IMR-90 (cell line): Measurements from ENCODE around the gene SIRT7. TPM values are rescaled to one million over a fixed set of nuclear protein-coding genes. Genes with fewer than 3 reads are reported as not detected.

Source experiments
- ATAC-seq: fragments of 200-7000 bp; cut with Tn5 transposase; 2 replicates; pipeline ENCODE4 v1.9.1; 2020; ENCODE audit warnings: low read depth, mild to moderate bottlenecking, moderate library complexity
- BruUV-seq: library from RNA; stranded (reverse); fragments of 400-500 nt; replicated peaks from 2 replicates; lab custom pipeline; 2021; lab: Mats Ljungman, UMichigan
- CTCF ChIA-PET: fragments of 300-600 bp; formaldehyde crosslinking; extraction: SDS; loops from one replicate; lab custom pipeline; 2021; ENCODE audit warnings: antibody characterized with exemption; lab: Yijun Ruan, JAX
- POLR2A ChIA-PET: fragments of 300-600 bp; sonication (Branson Sonifier 250); formaldehyde crosslinking; loops from one replicate; lab custom pipeline; 2022; ENCODE audit warnings: antibody characterized with exemption; ENCODE audit not compliant: unreplicated experiment; lab: Charles Lee
- DNase-seq: peaks from one replicate; pipeline ENCODE4 v3.0.0; 2013
- H2AFZ ChIP-seq: replicated peaks from 2 replicates; pipeline ENCODE3; 2013; ENCODE audit warnings: low read length, mild to moderate bottlenecking; ENCODE audit not compliant: poor library complexity
- H2AK5ac ChIP-seq: 2 replicates; pipeline ENCODE4 v1.6.1; 2013; ENCODE audit warnings: low read depth, low read length, inconsistent platforms
- H2AK9ac ChIP-seq: replicated peaks from 2 replicates; pipeline ENCODE3; 2013; ENCODE audit warnings: mild to moderate bottlenecking, low read depth, low read length, moderate library complexity; ENCODE audit not compliant: poor library complexity
- H2BK120ac ChIP-seq: 2 replicates; pipeline ENCODE4 v1.6.1; 2013; ENCODE audit warnings: low read depth, low read length, inconsistent platforms
- H2BK15ac ChIP-seq: 3 replicates; pipeline ENCODE4 v1.6.1; 2013; ENCODE audit warnings: low read depth, low read length, inconsistent platforms
- H2BK20ac ChIP-seq: 2 replicates; pipeline ENCODE4 v1.6.1; 2013; ENCODE audit warnings: low read depth, mild to moderate bottlenecking, inconsistent platforms, low read length, moderate library complexity
- H2BK5ac ChIP-seq: 2 replicates; pipeline ENCODE4 v1.6.1; 2013; ENCODE audit warnings: mild to moderate bottlenecking, low read depth, low read length, inconsistent platforms; ENCODE audit not compliant: poor library complexity, severe bottlenecking
- H3K14ac ChIP-seq: replicated peaks from 2 replicates; pipeline ENCODE4 v1.6.1; 2013; ENCODE audit warnings: low read depth, low read length, inconsistent platforms
- H3K18ac ChIP-seq: 2 replicates; pipeline ENCODE4 v1.6.1; 2013; ENCODE audit warnings: low read depth, low read length, control low read depth
- H3K23ac ChIP-seq: 2 replicates; pipeline ENCODE4 v1.6.1; 2013; ENCODE audit warnings: low read depth, low read length, inconsistent platforms
- H3K27ac ChIP-seq: 2 replicates; pipeline ENCODE4 v1.5.1; 2013; ENCODE audit warnings: mild to moderate bottlenecking, control low read depth, low read length; ENCODE audit not compliant: insufficient read depth
- H3K27me3 ChIP-seq: 2 replicates; pipeline ENCODE4 v1.6.1; 2013; ENCODE audit warnings: low read length; ENCODE audit not compliant: control insufficient read depth, insufficient read depth
- H3K36me3 ChIP-seq: 2 replicates; pipeline ENCODE4 v1.6.1; 2013; ENCODE audit warnings: low read length, mixed read lengths; ENCODE audit not compliant: control insufficient read depth, insufficient read depth
- H3K4ac ChIP-seq: 2 replicates; pipeline ENCODE4 v1.6.1; 2013; ENCODE audit warnings: low read depth, low read length, inconsistent platforms
- H3K4me1 ChIP-seq: 2 replicates; pipeline ENCODE4 v1.6.1; 2013; ENCODE audit warnings: low read length, mixed read lengths; ENCODE audit not compliant: control insufficient read depth, insufficient read depth
- H3K4me2 ChIP-seq: 2 replicates; pipeline ENCODE4 v1.6.1; 2013; ENCODE audit warnings: low read depth, mild to moderate bottlenecking, control low read depth, low read length, moderate library complexity
- H3K4me3 ChIP-seq: 2 replicates; pipeline ENCODE4 v1.5.1; 2013; ENCODE audit warnings: low read depth, mild to moderate bottlenecking, control low read depth, low read length, moderate library complexity; ENCODE audit not compliant: insufficient read depth
- H3K56ac ChIP-seq: 2 replicates; pipeline ENCODE4 v1.6.1; 2013; ENCODE audit warnings: low read length, inconsistent platforms; ENCODE audit not compliant: insufficient read depth; ENCODE audit errors: extremely low read depth
- H3K79me1 ChIP-seq, 2 experiments: 2 replicates each; pipeline ENCODE4 v1.6.1; 2013; ENCODE audit warnings: low read length in 2 of 2, inconsistent platforms in 1 of 2, low read depth in 1 of 2
- H3K9ac ChIP-seq: 2 replicates; pipeline ENCODE4 v1.6.1; 2013; ENCODE audit warnings: low read depth, low read length, control low read depth
- H3K9me1 ChIP-seq: 2 replicates; pipeline ENCODE4 v1.6.1; 2013; ENCODE audit warnings: low read length, inconsistent platforms; ENCODE audit not compliant: insufficient read depth
- H3K9me3 ChIP-seq: 2 replicates; pipeline ENCODE4 v1.6.1; 2013; ENCODE audit warnings: low read length; ENCODE audit not compliant: control insufficient read depth, insufficient read depth
- H4K20me1 ChIP-seq: 2 replicates; pipeline ENCODE4 v1.6.1; 2013; ENCODE audit warnings: low read length, inconsistent platforms; ENCODE audit not compliant: insufficient read depth
- H4K5ac ChIP-seq: 2 replicates; pipeline ENCODE4 v1.6.1; 2013; ENCODE audit warnings: mild to moderate bottlenecking, low read depth, low read length, control low read depth
- H4K8ac ChIP-seq, 2 experiments: 2 replicates each; pipeline ENCODE4 v1.6.1; 2013; ENCODE audit warnings: low read depth in 2 of 2, low read length in 2 of 2, control low read depth in 1 of 2, inconsistent platforms in 1 of 2
- H4K91ac ChIP-seq: 2 replicates; pipeline ENCODE4 v1.6.1; 2013; ENCODE audit warnings: low read depth, low read length, inconsistent platforms; ENCODE audit not compliant: insufficient read depth
- CEBPB ChIP-seq: IDR thresholded peaks from 2 replicates; pipeline ENCODE4 v1.6.1; 2012; ENCODE audit warnings: low read depth, low read length, improper control_type of control experiment
- FOS ChIP-seq: fragments of 150-350 bp; IDR thresholded peaks from 2 replicates; pipeline ENCODE4 v1.6.1; 2016; ENCODE audit warnings: low read depth, low read length
- MXI1 ChIP-seq: IDR thresholded peaks from 2 replicates; pipeline ENCODE4 v1.6.1; 2012; ENCODE audit warnings: low read depth, mild to moderate bottlenecking, low read length, moderate library complexity, borderline replicate concordance
- POLR2A ChIP-seq: IDR thresholded peaks from 2 replicates; pipeline ENCODE4 v1.6.1; 2012; ENCODE audit warnings: mild to moderate bottlenecking, low read depth, low read length
- RCOR1 ChIP-seq: IDR thresholded peaks from 2 replicates; pipeline ENCODE4 v1.6.1; 2012; ENCODE audit warnings: mild to moderate bottlenecking, low read length, improper control_type of control experiment; ENCODE audit not compliant: insufficient replicate concordance
- RFX5 ChIP-seq: IDR thresholded peaks from 2 replicates; pipeline ENCODE4 v1.8.0; 2012; ENCODE audit warnings: low read depth, mild to moderate bottlenecking, low read length, moderate library complexity
- WGBS, 2 experiments: methylation state at CpG; one replicate each; pipeline versions ENCODE4 v1.1.5 to v1.1.7; 2013; ENCODE audit warnings: missing lambda C conversion rate in 2 of 2; ENCODE audit not compliant: insufficient read length in 1 of 2; ENCODE audit errors: extremely low coverage in 2 of 2; 5-methylcytosine and 5-hydroxymethylcytosine counted together
- dilution Hi-C: fragments of 300-500 bp; cut with HindIII; formaldehyde crosslinking; loops from one replicate; pipeline ENCODE4 v1.14.3; 2018; ENCODE audit warnings: low sequenced_read_pairs; ENCODE audit not compliant: unreplicated experiment
- in situ Hi-C: fragments of 300-500 bp; cut with MboI; formaldehyde crosslinking; loops from 3 replicates; pipeline ENCODE4 v1.14.3; 2019; ENCODE audit warnings: low sequenced_read_pairs, inconsistent platforms, mixed read lengths
- intact Hi-C: fragments of 100-400 bp; cut with micrococcal nuclease; formaldehyde crosslinking; loops from 2 replicates; pipeline ENCODE4 v1.10.0; 2022
- polyA plus RNA-seq, 3 experiments: library from polyadenylated mRNA; depleted of rRNA; stranded (reverse); fragments of >200 nt; gene quantifications; 2 replicates each; pipeline ENCODE4 v1.2.3, GENCODE V29; 2012; ENCODE audit warnings: low replicate concordance in 1 of 3
- total RNA-seq: library from RNA; depleted of rRNA; stranded (reverse); fragments of >200 nt; gene quantifications from 2 replicates; pipeline ENCODE4 v1.2.3, GENCODE V29; 2012
- TF ChIP-seq, protein P1 (sequence below): fragments of 150-350 bp; IDR thresholded peaks from 2 replicates; pipeline ENCODE4 v1.6.1; 2017; ENCODE audit warnings: mild to moderate bottlenecking, antibody characterized with exemption, low read length, low read depth

Gene SIRT7
- total and polyA plus RNA-seq, 2 of the 4 experiments (the other 2 are of a cell fraction), result 14.5 to 19.8 TPM

DNA sequence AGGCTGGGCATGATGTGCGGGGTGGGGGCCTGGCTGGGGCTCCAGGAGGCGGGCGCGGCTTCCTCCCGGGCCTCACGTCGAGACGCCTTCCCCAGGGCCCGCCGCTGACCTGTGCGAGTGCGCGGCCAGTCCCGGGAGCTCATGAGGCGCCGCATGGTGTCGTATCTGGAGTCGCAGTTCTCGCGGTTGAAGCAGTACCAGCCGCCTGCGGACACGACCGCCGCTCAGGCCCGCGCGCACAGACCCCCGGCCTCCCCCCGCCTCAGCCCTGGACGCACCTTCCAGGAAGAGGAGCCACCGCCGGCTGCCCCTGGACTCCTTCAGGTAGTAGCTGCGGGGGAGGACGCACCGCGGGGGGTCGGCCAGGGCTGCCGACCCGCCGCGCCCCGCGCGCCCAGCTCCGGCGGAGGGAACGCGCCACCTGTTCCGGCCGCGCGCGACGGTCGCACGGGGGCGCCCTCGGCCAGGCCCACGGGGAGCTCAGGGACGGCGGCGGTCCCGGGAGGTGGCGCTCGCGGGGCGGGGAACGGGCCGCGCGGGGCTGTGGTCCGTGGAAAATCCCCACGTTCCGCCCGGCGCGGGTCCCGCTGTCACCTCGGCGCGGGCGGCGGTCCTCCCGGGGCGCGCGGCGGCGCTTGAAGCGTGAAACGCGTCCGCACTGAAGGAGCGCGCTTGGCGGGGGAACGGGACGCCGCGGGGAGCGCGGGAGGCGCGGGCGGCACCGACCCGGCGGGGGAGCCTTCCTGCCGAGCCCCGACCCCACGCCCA is 41.6 kb upstream of the SIRT7 start (continued):
- peak; percentile 75 for TF ChIP-seq RCOR1

DNA sequence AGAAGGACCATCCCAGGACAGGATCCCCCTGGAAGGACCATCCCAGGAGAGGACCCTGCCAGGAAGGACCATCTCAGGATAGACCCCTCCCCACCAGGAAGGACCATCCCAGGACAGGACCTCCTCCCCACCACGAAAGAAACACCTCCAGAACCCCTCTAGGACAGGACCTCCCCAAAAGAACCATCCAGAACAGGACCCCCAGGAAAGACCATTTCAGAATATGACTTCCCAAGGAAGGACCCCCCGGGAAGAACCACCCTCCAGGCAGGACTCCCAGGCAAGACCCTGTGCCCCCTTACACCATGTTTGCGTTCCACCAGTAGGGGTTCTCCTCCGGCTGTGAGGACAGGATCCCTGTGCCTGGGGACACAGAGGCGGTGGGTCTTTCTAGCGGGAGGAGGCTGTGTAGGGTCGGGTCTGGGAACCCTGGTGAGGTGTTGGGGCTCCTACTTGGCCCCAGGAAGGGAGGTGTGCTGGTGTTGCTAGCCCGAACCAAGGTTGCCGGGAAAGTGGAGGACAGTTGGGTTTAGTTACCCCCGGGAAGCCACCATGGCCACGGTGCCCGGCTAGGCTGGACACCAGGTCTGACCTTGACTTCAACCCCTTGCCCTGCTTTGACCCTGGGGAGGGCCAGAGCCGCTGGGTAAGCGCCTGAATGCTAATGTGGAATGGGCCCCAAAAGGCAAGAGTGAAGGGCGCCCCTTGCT is 40.8 kb upstream of the SIRT7 start:
- no peak overlapping the region for H3K9ac ChIP-seq
- POLR2A ChIA-PET, result no interaction called here
- H3K23ac ChIP-seq, result no peak overlapping the region
- H3K79me1 ChIP-seq, result no peaks in the 10 kb centered on the region
- peak overlapping the region; percentile 92 for H2AFZ ChIP-seq
- H3K9me3 ChIP-seq, result no peaks in the 10 kb centered on the region
- H4K20me1 ChIP-seq, result no peaks in the 10 kb centered on the region
- dilution Hi-C loops (no loop called here), intact Hi-C loops (loop anchor here (1.0 kb wide), 1 partner anchor 63 kb away; no protein-coding TSS in a partner anchor), in situ Hi-C loops (no loop called here)
- no peaks in the 10 kb centered on the region for H3K4me1 ChIP-seq
- no TSS peak for BruUV-seq
- no peak overlapping the region for H4K5ac ChIP-seq
- H3K56ac ChIP-seq, result no peak overlapping the region
- TF ChIP-seq FOS (no peak), POLR2A (no peak), MXI1 (no peak), RFX5 (no peak), CEBPB (no peak), RCOR1 (no peak)
- TF ChIP-seq, protein P1, sequence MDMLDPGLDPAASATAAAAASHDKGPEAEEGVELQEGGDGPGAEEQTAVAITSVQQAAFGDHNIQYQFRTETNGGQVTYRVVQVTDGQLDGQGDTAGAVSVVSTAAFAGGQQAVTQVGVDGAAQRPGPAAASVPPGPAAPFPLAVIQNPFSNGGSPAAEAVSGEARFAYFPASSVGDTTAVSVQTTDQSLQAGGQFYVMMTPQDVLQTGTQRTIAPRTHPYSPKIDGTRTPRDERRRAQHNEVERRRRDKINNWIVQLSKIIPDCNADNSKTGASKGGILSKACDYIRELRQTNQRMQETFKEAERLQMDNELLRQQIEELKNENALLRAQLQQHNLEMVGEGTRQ, result no peak
- no peak overlapping the region for H2BK15ac ChIP-seq
- no peak overlapping the region for H3K27ac ChIP-seq
- H3K4me3 ChIP-seq, result no peak overlapping the region
- DNase-seq (no peak), ATAC-seq (no peak)
- no peak overlapping the region for H2AK5ac ChIP-seq
- CTCF ChIA-PET, result interaction anchor here (0.5 to 1.3 kb wide), 15 partner anchors 10 to 536 kb away, joined by 3 to 17 read pairs (median 3); partner anchors contain the start of genes CENPX, DCXR, LRRC45 and MYADML2
- H2BK20ac ChIP-seq, result no peak overlapping the region
- H3K36me3 ChIP-seq, result no peaks in the 10 kb centered on the region
- no peak overlapping the region for H2BK120ac ChIP-seq
- no peak overlapping the region for H3K18ac ChIP-seq
- no peak overlapping the region for H3K14ac ChIP-seq
- no peak overlapping the region for H2AK9ac ChIP-seq
- H3K27me3 ChIP-seq, result peaks cover 49% of the 10 kb centered on the region
- H4K91ac ChIP-seq, result no peak overlapping the region
- H3K9me1 ChIP-seq, result no peaks in the 10 kb centered on the region
- H2BK5ac ChIP-seq, result no peak overlapping the region
- no peak overlapping the region for H3K4ac ChIP-seq
- H3K4me2 ChIP-seq, result no peak overlapping the region
- no peak overlapping the region for H4K8ac ChIP-seq
- 70% methylated on average over 3 of the region's 15 CpGs; no CpG with 5 or more reads in 1 of the 2 experiments for WGBS, 2 experiments
